Natural killer cell treated with Interleukin-12 subunit alpha and Interleukin-12 subunit beta and Interleukin-15 and Interleukin-18, amount 100 ng/mL, for 72 hours (primary cell): Measurements from ENCODE around the gene MEF2B. TPM values are rescaled to one million over a fixed set of nuclear protein-coding genes. Genes with fewer than 3 reads are reported as not detected.
"Not testable (repeated sequence)": the region's sequence is repeated elsewhere in the genome, so short reads cannot be mapped to it uniquely, and the experiment has no call there.

ENCODE experiments used
- ATAC-seq, 2 donors: fragments of 150-1000 bp; cut with Tn5 transposase in 1 of 2; sonication (Bioruptor Pico), chemical (Tn5 transposase) in 1 of 2; 2 replicates each; pipeline ENCODE4 v1.10.0; 2021
- DNase-seq: peaks from one replicate; pipeline ENCODE4 v3.0.0; 2022; ENCODE audit warnings: low spot score
- H3K27ac Mint-ChIP-seq, 2 donors: 1 replicate in 1 of 2; 2 replicates in 1 of 2; pipeline ENCODE4 v1.8.0; 2022; ENCODE audit warnings: mixed read lengths in 2 of 2, mild to moderate bottlenecking in 1 of 2, moderate library complexity in 1 of 2
- H3K27me3 Mint-ChIP-seq, 2 donors: 1 replicate in 1 of 2; 2 replicates in 1 of 2; pipeline ENCODE4 v1.8.0; 2022; ENCODE audit warnings: mixed read lengths in 2 of 2
- H3K36me3 Mint-ChIP-seq: one replicate; pipeline ENCODE4 v1.8.0; 2022; ENCODE audit warnings: mixed read lengths
- H3K4me1 Mint-ChIP-seq, 2 donors: 1 replicate in 1 of 2; 2 replicates in 1 of 2; pipeline ENCODE4 v1.8.0; 2022; ENCODE audit warnings: low read depth in 2 of 2, mixed read lengths in 2 of 2, mild to moderate bottlenecking in 1 of 2
- H3K4me3 Mint-ChIP-seq: one replicate; pipeline ENCODE4 v1.8.0; 2022; ENCODE audit warnings: mixed read lengths
- H3K9me3 Mint-ChIP-seq: 2 replicates; pipeline ENCODE4 v1.8.0; 2022; ENCODE audit warnings: mixed read lengths
- total RNA-seq, 2 donors: library from RNA; stranded (reverse); gene quantifications; one replicate each; pipeline ENCODE4 v1.2.3, GENCODE V29; 2022

The MEF2B gene
- total RNA-seq, 2 donors from 2014 or later, result 2.4 to 5.9 TPM

DNA sequence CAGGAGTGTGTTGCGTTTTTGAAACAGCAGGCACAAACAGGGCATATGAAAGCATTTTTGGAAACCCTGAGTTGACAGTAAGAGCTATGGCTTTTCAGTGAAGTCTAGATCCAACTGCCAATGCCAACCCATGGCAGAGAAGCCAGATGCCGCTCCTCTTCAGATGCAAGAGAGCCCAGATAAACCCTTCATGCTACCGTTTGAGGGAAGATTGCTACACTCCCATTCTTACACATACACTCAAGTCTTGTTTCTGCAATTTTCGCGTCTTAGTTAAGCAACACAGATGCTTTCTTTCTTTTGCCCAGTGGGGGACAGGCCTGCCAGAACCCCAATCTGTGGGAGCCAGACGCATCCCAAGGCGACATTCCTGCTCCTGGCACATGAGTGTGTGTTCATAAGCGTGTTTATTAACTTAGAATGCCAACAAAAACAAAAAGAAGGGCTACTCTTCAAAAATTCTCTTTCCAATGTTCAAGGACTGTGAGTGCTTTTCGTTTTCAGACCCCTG is 11.5 kb upstream of the MEF2B start:
- Mint-ChIP-seq H3K27me3 (no peaks in the 10 kb centered on the region), H3K4me3 (no peak overlapping the region), H3K27ac (no peak overlapping the region), H3K4me1 (peaks cover 6 to 17% of the 10 kb centered on the region in 2 donors), H3K36me3 (peaks cover 10% of the 10 kb centered on the region), H3K9me3 (no peaks in the 10 kb centered on the region)
- no peak for DNase-seq
- no peak for ATAC-seq

DNA sequence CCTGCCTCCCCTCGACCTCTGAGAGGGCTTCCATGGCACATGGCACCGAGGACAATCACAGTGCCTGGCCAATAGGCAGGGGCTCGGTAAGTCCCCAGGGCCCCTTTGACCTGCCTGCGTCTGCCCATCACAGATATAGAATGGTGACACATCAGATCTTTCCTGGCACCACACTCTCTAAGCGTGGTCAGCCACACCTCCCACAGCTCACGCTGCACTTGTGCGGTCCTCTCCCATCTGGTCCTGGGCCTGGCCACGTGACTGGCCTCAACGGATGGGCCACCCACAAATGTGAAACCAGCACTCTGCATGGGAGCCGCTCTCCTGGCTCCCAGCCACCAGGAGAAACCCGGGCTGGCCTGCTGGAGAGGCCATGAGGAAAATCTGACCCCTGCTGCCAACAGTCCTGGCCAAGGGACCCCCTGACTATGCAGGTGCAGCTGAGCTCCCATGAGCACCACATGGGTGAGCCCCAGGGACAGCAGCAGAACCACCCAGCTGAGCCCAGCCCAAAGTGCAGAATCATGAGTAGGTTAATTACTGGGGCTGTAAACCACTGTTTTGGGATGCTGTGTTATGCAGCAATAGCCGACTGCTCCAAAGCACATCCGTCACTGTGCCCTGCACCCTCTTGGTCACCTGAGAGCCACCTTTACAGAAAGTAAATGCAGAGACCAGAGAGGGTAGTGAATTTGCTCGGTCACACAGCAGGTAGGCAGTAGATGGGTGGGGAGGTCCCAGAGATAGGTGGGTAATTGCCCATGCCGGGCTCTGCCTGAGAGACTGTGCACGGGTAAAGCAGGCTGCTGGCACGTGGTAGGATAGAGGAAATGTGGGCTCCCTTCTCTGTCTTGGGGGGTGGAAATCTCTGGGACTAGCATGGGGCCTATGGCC is 9.7 kb upstream of the MEF2B start:
- Mint-ChIP-seq H3K9me3 (no peaks in the 10 kb centered on the region), H3K4me3 (no peak overlapping the region), H3K4me1 (peaks cover 0 to 13% of the 10 kb centered on the region in 2 donors), H3K27ac (no peak overlapping the region), H3K27me3 (no peaks in the 10 kb centered on the region), H3K36me3 (peaks cover 5% of the 10 kb centered on the region)
- DNase-seq (no peak), ATAC-seq (peak; percentile 41 to 74)

DNA sequence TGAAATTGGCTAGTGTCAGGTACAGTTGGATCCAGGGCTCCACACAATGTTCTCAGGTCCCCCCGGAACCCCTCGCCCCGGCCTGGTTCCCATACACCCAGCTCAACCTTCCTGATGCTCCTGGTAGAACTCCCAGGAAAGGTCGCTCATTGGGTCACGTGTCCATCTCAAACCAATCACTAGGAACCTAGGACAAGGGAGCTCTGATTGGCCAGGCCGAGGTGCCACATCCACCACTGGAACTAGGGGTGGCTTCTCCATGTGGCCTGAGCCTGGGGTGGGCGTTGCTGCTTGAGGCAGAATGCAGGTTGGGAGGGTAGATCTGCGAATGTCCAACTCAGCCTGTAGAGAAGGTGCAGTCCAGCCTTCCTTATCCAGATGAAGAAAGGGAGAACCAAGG is 6.9 kb upstream of the MEF2B start:
- Mint-ChIP-seq H3K4me1 (peaks cover 0 to 11% of the 10 kb centered on the region in 2 donors), H3K27ac (no peak overlapping the region), H3K36me3 (peaks cover 5% of the 10 kb centered on the region), H3K9me3 (no peaks in the 10 kb centered on the region), H3K4me3 (no peak overlapping the region), H3K27me3 (no peaks in the 10 kb centered on the region)
- DNase-seq (no peak), ATAC-seq (no peak)

DNA sequence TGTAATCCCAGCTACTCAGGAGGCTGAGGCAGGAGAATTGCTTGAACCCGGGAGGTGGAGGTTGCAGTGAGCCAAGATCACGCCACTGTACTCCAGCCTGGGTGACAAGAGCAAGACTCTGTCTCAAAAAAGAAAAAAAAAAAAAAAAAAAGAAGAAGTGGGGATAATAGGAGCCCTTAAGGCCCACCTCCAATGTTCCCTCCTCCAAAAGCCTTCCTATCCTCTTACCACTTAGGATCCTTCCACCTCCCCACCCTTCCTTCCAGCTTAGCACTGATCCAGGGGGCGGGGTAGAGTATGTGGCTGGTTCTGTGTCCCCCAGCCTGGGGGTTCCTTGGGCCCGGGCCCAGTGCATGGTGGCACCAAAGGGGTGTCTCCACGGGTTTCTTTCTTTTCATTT is 3.2 kb upstream of the MEF2B start:
- DNase-seq, H3K27me3 Mint-ChIP-seq, H3K4me3 Mint-ChIP-seq, H3K27ac Mint-ChIP-seq, H3K9me3 Mint-ChIP-seq, ATAC-seq, H3K36me3 Mint-ChIP-seq: not testable (repeated sequence)
- peaks cover 16 to 19% of the 10 kb centered on the region in 2 donors for H3K4me1 Mint-ChIP-seq

DNA sequence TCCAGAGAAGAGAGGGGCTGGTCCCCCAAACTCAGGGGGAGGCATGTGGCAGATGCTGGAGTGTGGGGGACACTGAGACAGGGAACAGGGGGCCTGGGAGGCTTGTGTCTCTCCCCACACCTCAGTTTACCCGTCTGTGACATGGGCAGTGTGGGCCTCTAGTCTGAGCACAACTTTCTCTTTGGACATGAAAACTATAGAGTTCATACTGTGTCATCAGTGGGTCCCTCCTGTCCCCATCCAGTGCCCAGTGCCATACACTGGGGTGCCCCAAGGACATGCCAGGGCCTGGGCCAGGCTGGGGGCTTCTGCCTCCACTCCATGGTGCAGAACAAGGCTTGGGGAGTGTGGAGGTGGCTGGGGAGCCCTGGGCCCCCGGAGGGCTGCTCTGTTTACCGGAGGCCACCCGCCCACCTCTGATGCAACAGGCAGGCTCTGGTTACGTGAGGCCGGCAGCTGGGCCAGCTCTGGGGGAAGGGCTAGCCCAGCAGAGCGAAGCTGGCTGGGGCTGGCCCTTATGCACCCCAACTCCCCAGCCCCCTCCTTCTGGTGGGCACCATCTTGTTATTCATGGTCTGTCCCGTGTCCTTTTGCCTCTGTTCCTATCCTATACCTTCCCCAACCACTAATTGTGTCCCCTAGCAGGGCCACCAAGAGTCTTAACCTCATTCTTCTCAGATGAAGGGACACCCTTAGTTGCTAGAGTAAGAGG is 1.9 kb upstream of the MEF2B start:
- Mint-ChIP-seq H3K4me1 (peaks cover 16 to 19% of the 10 kb centered on the region in 2 donors), H3K36me3 (no peaks in the 10 kb centered on the region), H3K27ac (no peak overlapping the region), H3K27me3 (peaks cover 0 to 6% of the 10 kb centered on the region in 2 donors), H3K4me3 (no peak overlapping the region), H3K9me3 (no peaks in the 10 kb centered on the region)
- ATAC-seq, result no peak
- DNase-seq, result no peak

DNA sequence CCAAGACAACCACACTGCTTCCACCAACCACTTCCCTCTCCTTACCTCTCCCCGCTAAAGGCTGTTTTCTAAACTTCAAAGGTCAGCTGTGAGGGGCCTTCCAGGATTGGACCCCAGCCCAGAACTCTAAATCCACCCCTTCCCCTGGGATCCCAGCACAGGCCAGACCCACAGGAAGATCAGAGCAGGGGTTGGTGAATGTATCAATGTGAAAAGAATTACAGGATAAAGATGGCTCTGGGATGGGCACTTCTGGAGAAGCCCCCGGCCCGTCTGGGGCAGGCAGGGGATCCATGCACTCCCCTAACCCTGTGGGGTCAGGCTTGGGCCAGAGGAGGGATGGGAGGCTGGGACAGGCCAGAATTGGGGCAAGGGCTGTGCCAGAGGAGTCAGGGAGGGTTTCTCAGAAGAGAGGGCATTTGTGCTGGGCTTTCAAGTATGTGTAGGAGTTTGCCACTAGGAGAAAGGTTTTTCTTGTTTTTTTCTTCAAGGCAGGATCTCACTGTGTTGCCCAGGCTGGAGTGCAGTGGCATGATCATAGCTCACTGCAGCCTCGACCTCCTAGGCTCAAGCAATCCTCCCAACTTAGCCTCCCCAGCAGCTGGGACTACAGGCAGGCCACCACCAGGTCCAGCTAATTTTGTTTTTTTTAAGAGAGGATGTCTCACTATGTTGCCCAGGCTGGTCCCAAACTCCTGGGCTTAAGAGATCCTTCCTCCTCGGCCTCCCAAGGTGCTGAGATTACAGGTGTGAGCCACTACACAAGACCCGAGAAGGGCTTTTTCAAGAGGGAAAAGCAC is 1.0 kb upstream of the MEF2B start:
- Mint-ChIP-seq H3K4me3 (no peak overlapping the region), H3K27ac (no peak overlapping the region), H3K36me3 (no peaks in the 10 kb centered on the region), H3K27me3 (peaks cover 0 to 6% of the 10 kb centered on the region in 2 donors), H3K9me3 (no peaks in the 10 kb centered on the region), H3K4me1 (peaks cover 16 to 19% of the 10 kb centered on the region in 2 donors)
- no peak for ATAC-seq
- no peak for DNase-seq

DNA sequence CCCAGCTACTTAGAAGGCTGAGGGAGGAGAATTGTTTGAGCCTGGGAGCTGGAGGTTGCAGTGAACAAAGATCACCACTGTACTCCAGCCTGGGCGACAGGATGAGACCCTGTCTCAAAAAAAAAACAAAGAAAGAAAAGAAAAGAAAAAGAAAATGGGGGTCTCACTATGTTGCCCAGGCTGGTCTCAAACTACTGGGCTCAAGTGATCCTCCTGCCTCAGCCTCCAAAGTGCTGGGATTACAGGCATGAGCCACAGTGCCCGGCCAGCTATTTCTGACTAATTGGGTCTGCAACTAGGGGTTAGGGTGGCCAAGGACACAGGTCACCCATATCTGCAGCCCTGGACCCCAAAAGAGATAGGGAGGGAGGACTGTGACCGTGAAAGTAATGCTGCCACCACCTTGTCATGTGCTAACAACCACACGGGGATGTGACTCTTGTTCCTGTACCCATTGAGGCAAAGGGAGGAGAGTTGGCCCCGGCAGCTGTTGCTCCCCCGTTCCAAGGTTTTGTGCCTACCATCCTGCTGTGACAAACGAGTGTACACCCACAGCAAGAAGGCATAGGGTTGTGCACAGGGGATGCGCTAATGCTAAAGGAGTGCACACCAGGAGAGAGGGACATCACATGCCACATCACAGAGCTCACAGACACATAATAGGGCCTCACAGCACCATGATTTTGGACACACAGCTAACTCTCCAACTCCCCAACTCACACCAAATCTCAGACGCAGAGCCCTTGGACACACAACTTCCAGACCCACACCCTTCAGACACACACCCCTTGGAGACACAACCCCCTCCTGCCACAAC is 619 bp downstream of the MEF2B start:
- no peaks in the 10 kb centered on the region for H3K36me3 Mint-ChIP-seq
- peaks cover 16% of the 10 kb centered on the region in 2 donors for H3K4me1 Mint-ChIP-seq
- no peak for ATAC-seq

DNA sequence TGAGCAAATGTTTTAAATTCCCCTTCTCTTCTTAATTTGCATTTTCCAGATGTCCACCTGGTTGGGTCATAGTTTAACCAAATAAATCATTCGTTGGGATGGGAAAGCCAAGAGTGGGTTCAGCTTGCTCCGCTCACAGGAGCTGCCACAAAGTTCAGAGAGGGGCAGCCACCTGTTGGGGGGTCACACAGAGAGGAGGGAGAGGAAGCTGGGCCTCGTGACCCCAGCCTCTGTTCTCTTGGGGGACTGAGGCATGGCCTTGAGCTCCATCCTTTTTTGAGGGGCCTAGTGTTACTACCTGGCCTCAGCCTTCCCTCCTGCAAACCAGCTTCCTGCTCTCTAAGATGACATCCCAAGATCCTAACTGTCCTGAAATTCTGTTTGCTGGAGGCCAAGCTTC is 2.5 kb downstream of the MEF2B start:
- no peak overlapping the region for H3K4me3 Mint-ChIP-seq
- H3K36me3 Mint-ChIP-seq, result no peaks in the 10 kb centered on the region
- peaks cover 0 to 6% of the 10 kb centered on the region in 2 donors for H3K27me3 Mint-ChIP-seq
- ATAC-seq (no peak), DNase-seq (no peak)
- H3K27ac Mint-ChIP-seq, result no peak overlapping the region
- peaks cover 16% of the 10 kb centered on the region in 2 donors for H3K4me1 Mint-ChIP-seq
- H3K9me3 Mint-ChIP-seq, result no peaks in the 10 kb centered on the region

More for the DNA sequence above, 619 bp downstream of the MEF2B start:
- Mint-ChIP-seq H3K9me3 (no peaks in the 10 kb centered on the region), H3K27me3 (peaks cover 0 to 6% of the 10 kb centered on the region in 2 donors), H3K27ac (no peak overlapping the region), H3K4me3 (peak overlapping the region; percentile 23)
- no peak for DNase-seq

DNA sequence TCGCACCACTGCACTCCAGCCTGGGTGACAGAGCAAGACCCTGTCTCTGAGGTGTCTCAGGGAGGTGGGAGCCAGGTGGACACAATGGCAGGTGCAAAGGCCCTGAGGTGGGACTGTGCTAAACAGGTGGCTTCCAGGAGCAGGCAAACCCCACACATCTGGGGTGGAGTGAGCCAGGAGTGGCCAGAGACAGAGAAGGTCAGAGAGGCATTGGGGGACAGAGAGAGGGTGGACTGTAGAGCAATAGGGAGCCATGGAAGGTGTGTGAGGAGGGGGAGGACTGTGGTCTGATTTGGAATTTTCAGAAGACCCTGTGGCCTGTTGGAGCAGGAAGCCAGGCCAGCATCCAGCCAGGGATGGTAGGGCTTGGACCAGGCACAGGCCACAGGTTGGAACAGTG is 4.7 kb downstream of the MEF2B start:
- H3K36me3 Mint-ChIP-seq, result no peaks in the 10 kb centered on the region
- H3K4me1 Mint-ChIP-seq, result peaks cover 12 to 16% of the 10 kb centered on the region in 2 donors
- H3K27me3 Mint-ChIP-seq, result peaks cover 0 to 2% of the 10 kb centered on the region in 2 donors
- no peak overlapping the region for H3K4me3 Mint-ChIP-seq
- no peak for DNase-seq
- no peaks in the 10 kb centered on the region for H3K9me3 Mint-ChIP-seq
- no peak overlapping the region for H3K27ac Mint-ChIP-seq
- ATAC-seq, result no peak

DNA sequence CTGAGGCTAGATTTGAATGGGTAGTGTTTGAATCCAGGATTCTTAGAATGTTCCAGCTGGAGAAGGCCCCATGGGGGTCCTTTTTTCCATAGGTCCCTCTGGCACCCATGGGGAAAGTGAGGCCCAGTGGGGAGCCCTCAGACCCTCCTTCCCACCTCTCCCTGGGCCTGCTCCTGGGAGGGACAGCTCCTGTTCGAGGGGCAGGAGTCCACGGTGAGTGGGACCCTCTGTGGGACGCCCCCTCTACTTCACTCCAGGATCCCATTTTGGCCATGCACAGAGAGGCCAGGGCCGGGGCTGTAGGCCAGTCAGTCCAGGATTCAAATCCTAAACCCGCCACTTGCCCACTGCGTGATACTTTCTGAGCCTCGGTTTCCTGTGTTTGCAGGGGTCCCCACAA is 7.6 kb downstream of the MEF2B start:
- H3K9me3 Mint-ChIP-seq, result no peaks in the 10 kb centered on the region
- peaks cover 3 to 6% of the 10 kb centered on the region in 2 donors for H3K4me1 Mint-ChIP-seq
- DNase-seq (no peak), ATAC-seq (no peak)
- no peak overlapping the region for H3K27ac Mint-ChIP-seq
- no peak overlapping the region for H3K4me3 Mint-ChIP-seq
- H3K27me3 Mint-ChIP-seq, result no peaks in the 10 kb centered on the region
- no peaks in the 10 kb centered on the region for H3K36me3 Mint-ChIP-seq

DNA sequence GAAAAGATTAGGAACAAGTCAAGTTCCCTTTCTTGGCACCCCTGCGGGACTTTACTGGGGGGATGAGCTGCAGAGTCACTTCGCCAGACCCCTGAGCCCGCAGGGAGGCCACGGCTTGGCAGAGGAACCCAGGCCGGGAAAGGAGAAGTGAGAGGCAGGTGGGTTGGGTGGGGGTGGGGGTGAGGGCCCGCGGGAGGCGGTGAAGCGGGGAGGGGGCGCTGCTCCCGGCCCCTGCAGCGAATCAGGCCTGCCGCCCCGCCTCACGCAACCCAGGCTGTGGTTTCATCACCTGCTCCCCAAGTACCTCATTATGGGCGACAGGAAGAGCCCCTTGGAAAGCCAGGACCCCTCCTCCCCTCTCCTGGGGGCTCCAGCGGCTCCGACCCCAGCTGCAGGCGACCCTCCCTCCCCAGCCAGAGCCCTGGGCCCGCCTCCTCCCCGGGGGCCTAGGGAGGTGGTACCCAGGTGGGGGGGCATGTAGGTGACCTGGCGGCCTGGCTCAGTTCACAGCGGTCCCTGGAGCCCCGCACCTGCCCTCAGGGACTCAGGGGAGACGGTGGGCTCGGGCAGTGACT is 9.5 kb downstream of the MEF2B start:
- no peak for DNase-seq
- ATAC-seq, result no peak
- Mint-ChIP-seq H3K36me3 (no peaks in the 10 kb centered on the region), H3K4me3 (no peak overlapping the region), H3K4me1 (peaks cover 3 to 6% of the 10 kb centered on the region in 2 donors), H3K9me3 (no peaks in the 10 kb centered on the region), H3K27me3 (no peaks in the 10 kb centered on the region), H3K27ac (no peak overlapping the region)

DNA sequence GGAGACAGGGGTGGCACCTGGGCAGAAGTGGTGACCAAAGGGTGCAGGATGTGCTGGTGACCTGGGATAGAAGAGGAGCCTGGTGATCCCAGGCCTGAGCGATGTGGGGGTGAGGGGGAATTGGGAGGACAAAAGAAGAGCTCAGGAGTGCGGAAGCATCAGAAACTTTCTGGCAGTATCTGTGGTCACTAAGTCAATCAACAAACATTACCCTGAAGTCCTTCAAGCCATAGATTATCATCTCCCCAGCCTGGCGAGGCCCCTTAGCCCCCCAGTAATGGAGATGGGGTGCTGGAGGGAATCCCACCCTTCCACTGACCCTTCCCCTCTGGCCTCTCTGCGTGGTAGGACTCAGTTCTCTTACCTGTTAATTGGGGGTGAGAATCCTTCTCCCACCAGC is 10.5 kb downstream of the MEF2B start:
- Mint-ChIP-seq H3K4me3 (no peak overlapping the region), H3K27ac (no peak overlapping the region)

More for the DNA sequence above, 10.5 kb downstream of the MEF2B start:
- no peak for DNase-seq
- Mint-ChIP-seq H3K36me3 (no peaks in the 10 kb centered on the region), H3K9me3 (no peaks in the 10 kb centered on the region), H3K4me1 (peaks cover 3 to 6% of the 10 kb centered on the region in 2 donors), H3K27me3 (no peaks in the 10 kb centered on the region)
- ATAC-seq, result no peak
